HepG2 (cell line): ENCODE measurements around the gene HSD11B1L. TPM values are rescaled to one million over a fixed set of nuclear protein-coding genes. Genes with fewer than 3 reads are reported as not detected.

Source experiments
- ATAC-seq: fragments of 200-7000 bp; cut with Tn5 transposase; 3 replicates; pipeline ENCODE4 v1.9.1; 2020; ENCODE audit warnings: mild to moderate bottlenecking, moderate library complexity
- BruUV-seq: library from RNA; stranded (reverse); fragments of 400-500 nt; replicated peaks from 2 replicates; lab custom pipeline; 2021; lab: Mats Ljungman, UMichigan
- CTCF ChIA-PET: fragments of 300-600 bp; formaldehyde crosslinking; extraction: SDS; loops from one replicate; lab custom pipeline; 2021; ENCODE audit warnings: low total read pairs, inconsistent platforms, low intra/inter-chr PET ratio; lab: Yijun Ruan, JAX
- POLR2A ChIA-PET: fragments of 350-600 bp; sonication (Branson Sonifier 250); formaldehyde crosslinking; loops from one replicate; lab custom pipeline; 2020; ENCODE audit warnings: antibody characterized with exemption, inconsistent platforms; lab: Yijun Ruan, JAX
- DNase-seq: peaks from one replicate; pipeline ENCODE4 v3.0.0-alpha.2; 2015; ENCODE audit warnings: low spot score
- FAIRE-seq: peaks from 3 replicates; lab custom pipeline; 2011; peaks lifted over from hg19 to GRCh38; lab: Jason Lieb, UNC
- H2AFZ ChIP-seq: one replicate; pipeline ENCODE4 v1.6.1; 2011; ENCODE audit warnings: low read length, inconsistent platforms
- H3K27ac ChIP-seq: fragments of 300-600 bp; 3 replicates; pipeline ENCODE4 v1.8.0; 2011; ENCODE audit warnings: mixed run types, mild to moderate bottlenecking, mixed read lengths, low read length, inconsistent platforms; ENCODE audit not compliant: insufficient read depth; ENCODE audit errors: extremely low read length
- H3K27me3 ChIP-seq, 2 experiments: fragments of 200-600 bp in 1 of 2; 2 replicates in 1 of 2; 3 replicates in 1 of 2; pipeline versions ENCODE4 v1.6.0 to v1.8.0; 2011; ENCODE audit warnings: low read length in 2 of 2, mild to moderate bottlenecking in 2 of 2, moderate library complexity in 2 of 2, inconsistent platforms in 1 of 2; ENCODE audit not compliant: insufficient read depth in 2 of 2, control insufficient read depth in 1 of 2
- H3K36me3 ChIP-seq, 2 experiments: fragments of 200-600 bp in 1 of 2; replicated peaks in 1 of 2; 2 replicates in 1 of 2; 3 replicates in 1 of 2; pipeline versions ENCODE4 v1.5.1 to v1.8.0; 2011; ENCODE audit warnings: low read length in 2 of 2, inconsistent platforms in 1 of 2; ENCODE audit not compliant: insufficient read depth in 2 of 2, control insufficient read depth in 1 of 2
- H3K4me1 ChIP-seq: 2 replicates; pipeline ENCODE4 v1.5.1; 2012; ENCODE audit warnings: low read length, inconsistent platforms; ENCODE audit not compliant: insufficient read depth
- H3K4me2 ChIP-seq: 2 replicates; pipeline ENCODE4 v1.6.0; 2011; ENCODE audit warnings: low read depth, low read length, inconsistent platforms
- H3K4me3 ChIP-seq, 3 experiments: fragments of 200-600 bp in 1 of 3; sonication (generic), shearing (Covaris generic) in 1 of 3; replicated peaks in 1 of 3; 2 replicates each; pipeline ENCODE4 v1.5.1; 2011 to 2016; ENCODE audit warnings: low read length in 3 of 3, inconsistent platforms in 2 of 3, low read depth in 2 of 3, mild to moderate bottlenecking in 2 of 3, control low read depth in 1 of 3, mixed read lengths in 1 of 3; ENCODE audit not compliant: insufficient read depth in 1 of 3
- H3K79me2 ChIP-seq: one replicate; pipeline ENCODE4 v1.6.1; 2011; ENCODE audit warnings: low read length, inconsistent platforms; ENCODE audit not compliant: insufficient read depth
- H3K9ac ChIP-seq: 2 replicates; pipeline ENCODE4 v1.6.0; 2011; ENCODE audit warnings: mild to moderate bottlenecking, low read depth, low read length, inconsistent platforms; ENCODE audit not compliant: insufficient read depth
- H3K9me3 ChIP-seq: 2 replicates; pipeline ENCODE4 v1.5.1; 2012; ENCODE audit warnings: mild to moderate bottlenecking, low read length
- H4K20me1 ChIP-seq: 2 replicates; pipeline ENCODE4 v1.6.0; 2011; ENCODE audit warnings: inconsistent platforms, mild to moderate bottlenecking, low read length, moderate library complexity; ENCODE audit not compliant: insufficient read depth
- PAXIP1 ChIP-seq: sonication (generic); formaldehyde crosslinking; conservative IDR thresholded peaks from 2 replicates; pipeline ENCODE4 v1.4.0; 2020; ENCODE audit warnings: mild to moderate bottlenecking, missing genetic modification reagents, moderate library complexity
- RBM22 ChIP-seq: fragments of 200-400 bp; formaldehyde crosslinking; optimal IDR thresholded peaks from 2 replicates; pipeline ENCODE3; 2017; ENCODE audit warnings: mild to moderate bottlenecking, low read length, moderate library complexity
- ZNF18 ChIP-seq: sonication (generic); formaldehyde crosslinking; IDR thresholded peaks from 2 replicates; pipeline ENCODE4 v1.8.0; 2022; ENCODE audit warnings: mild to moderate bottlenecking, missing genetic modification reagents; ENCODE audit not compliant: insufficient replicate concordance
- WGBS: methylation state at CpG from one replicate; pipeline ENCODE4 v1.1.6; 2017; ENCODE audit warnings: low lambda C conversion rate; 5-methylcytosine and 5-hydroxymethylcytosine counted together
- in situ Hi-C: cut with HindIII; loops from 2 replicates; pipeline ENCODE4 v1.10.0; 2017; ENCODE audit warnings: low pct_unique_long_range_greater_than_20kb; ENCODE audit not compliant: extremely low pct_ligation_motif_present
- intact Hi-C: fragments of 100-400 bp; cut with micrococcal nuclease; formaldehyde crosslinking; loops from one replicate; pipeline ENCODE4 v1.10.0; 2022; ENCODE audit not compliant: unreplicated experiment
- polyA plus RNA-seq, 8 experiments: library from polyadenylated mRNA; depleted of rRNA in 3 of 8; stranded (reverse) in 7 of 8; unstranded in 1 of 8; fragments of >200 nt; fragmentation: Illumina TruSeq in 4 of 8; extraction: Trizol in 4 of 8; gene quantifications; 2 replicates each; pipeline versions ENCODE4 v1.2.1 to v1.2.3, GENCODE V29; 2011 to 2016; ENCODE audit warnings: low read depth in 4 of 8, missing spikeins in 1 of 8, mixed read lengths in 1 of 8; ENCODE audit not compliant: insufficient read depth in 1 of 8
- total RNA-seq, 5 experiments: library from RNA; depleted of rRNA; stranded (reverse); fragments of >200 nt; fragmentation: Illumina TruSeq; extraction: Trizol; gene quantifications; 2 replicates each; pipeline ENCODE4 v1.2.3, GENCODE V29; 2016; ENCODE audit warnings: low read depth in 1 of 5

The HSD11B1L gene
- total and polyA plus RNA-seq, 2 of the 13 experiments (the other 11 are each of a cell fraction or from before 2014, with no cell fraction given): 2.8 to 3.9 TPM

GRCh38 chr19:5643060-5643459, 37.8 kb upstream of the HSD11B1L start:
- intact Hi-C loops: no loop called here
- H3K36me3 ChIP-seq: peaks cover 39 to 82% of the 10 kb centered on the region in 2 experiments
- peaks cover 67% of the 10 kb centered on the region for H3K79me2 ChIP-seq
- DNase-seq: no peak
- BruUV-seq: no TSS peak
- no peak overlapping the region for H3K9ac ChIP-seq
- peaks cover 46% of the 10 kb centered on the region for H4K20me1 ChIP-seq
- H3K9me3 ChIP-seq: no peaks in the 10 kb centered on the region
- TF ChIP-seq RBM22: peak; percentile 20
- no peak for TF ChIP-seq ZNF18 (CRISPR knock-in tag)
- TF ChIP-seq, all 625 proteins: peak for 1
- ATAC-seq: no peak
- in situ Hi-C loops: no loop called here
- POLR2A ChIA-PET: interaction anchor here (2.5 kb wide), 1 partner anchor 20 kb away, joined by 13 read pairs; the partner anchor contains the start of genes SAFB and SAFB2
- no peak overlapping the region for H3K4me3 ChIP-seq
- CTCF ChIA-PET: interaction anchor here (0.6 kb wide), 1 partner anchor 96 kb away, joined by 3 read pairs; no protein-coding TSS in a partner anchor
- 95% methylated on average over 4 of the region's 4 CpGs for WGBS
- no peaks in the 10 kb centered on the region for H3K27me3 ChIP-seq
- no peak overlapping the region for H3K4me2 ChIP-seq
- H3K27ac ChIP-seq: no peak overlapping the region
- H2AFZ ChIP-seq: no peak overlapping the region
- H3K4me1 ChIP-seq: peaks cover 23% of the 10 kb centered on the region
- FAIRE-seq: no peak

GRCh38 chr19:5644037-5644436, 36.8 kb upstream of the HSD11B1L start:
- BruUV-seq: no TSS peak
- Histone ChIP-seq H4K20me1 (peaks cover 43% of the 10 kb centered on the region), H3K27ac (no peak overlapping the region), H3K79me2 (peaks cover 57% of the 10 kb centered on the region), H3K9me3 (no peaks in the 10 kb centered on the region), H3K4me3 (no peak overlapping the region), H3K4me2 (no peak overlapping the region), H3K27me3 (no peaks in the 10 kb centered on the region)
- ATAC-seq: no peak
- in situ Hi-C loops (no loop called here), intact Hi-C loops (no loop called here)
- no peak for FAIRE-seq
- CTCF ChIA-PET: interaction anchor here (0.6 kb wide), 1 partner anchor 96 kb away, joined by 3 read pairs; no protein-coding TSS in a partner anchor
- peak; percentile 34 for TF ChIP-seq RBM22
- TF ChIP-seq PAXIP1 (CRISPR knock-in tag): no peak
- TF ChIP-seq, all 625 proteins: peak for 1
- no peak for DNase-seq
- H2AFZ ChIP-seq: no peak overlapping the region
- POLR2A ChIA-PET: no interaction called here
- no peak overlapping the region for H3K9ac ChIP-seq
- peaks cover 39 to 84% of the 10 kb centered on the region in 2 experiments for H3K36me3 ChIP-seq
- H3K4me1 ChIP-seq: peaks cover 23% of the 10 kb centered on the region
- WGBS: 90% methylated on average over 2 of the region's 2 CpGs
